ENCODE results near the gene NUCB2. TPM values are rescaled to one million over a fixed set of nuclear protein-coding genes. Genes with fewer than 3 reads are reported as not detected.

NUCB2 gene
- total and polyA plus RNA-seq, 10 of the 15 experiments (the other 5 are each of a cell fraction or from before 2014, with no cell fraction given): 16.0 to 74.1 (median 52.1) TPM

GRCh38 chr11:17333799-17334586, 57.5 kb downstream of the NUCB2 start (continued):
- no peak for TF ChIP-seq CHD2 (IDR thresholded peaks at IDR 0.05; ENCODE audit: borderline replicate concordance, low read depth, low read length)
- TF ChIP-seq HDAC6 (IDR thresholded peaks at IDR 0.05; ENCODE audit: unreplicated experiment): no peak
- TF ChIP-seq ZBTB4 (CRISPR knock-in tag; IDR thresholded peaks at IDR 0.05): no peak
- TF ChIP-seq SUZ12 (IDR thresholded peaks at IDR 0.05; ENCODE audit: unreplicated experiment): no peak
- no peak for TF ChIP-seq NFYA (IDR thresholded peaks at IDR 0.05; ENCODE audit: borderline replicate concordance, low read depth, low read length)
- no peak for TF ChIP-seq USF1 (IDR thresholded peaks at IDR 0.05; ENCODE audit: borderline replicate concordance, extremely low read length, insufficient read depth, low read depth, low read length)

GRCh38 chr11:17343257-17343656, 66.7 kb downstream of the NUCB2 start:
- BruUV-seq (replicated peaks): no TSS peak
- Histone ChIP-seq H3K9me3 (replicated peaks; ENCODE audit: control insufficient read depth, insufficient read depth, low read length) (no peaks in the 10 kb centered on the region), H2AFZ (ENCODE audit: control insufficient read depth, low read depth, low read length) (no peak overlapping the region), H3K79me2 (ENCODE audit: control insufficient read depth, insufficient read depth, low read length) (no peaks in the 10 kb centered on the region), H3K27ac (ENCODE audit: control insufficient read depth, insufficient read depth) (no peak overlapping the region), H3K27me3 (replicated peaks in 1 of 2; ENCODE audit: control insufficient read depth in 2 of 2, insufficient read depth in 2 of 2, low read length in 1 of 2) (no peaks in the 10 kb centered on the region), H3K4me3 (no peak overlapping the region), H4K20me1 (ENCODE audit: control insufficient read depth, insufficient read depth) (no peaks in the 10 kb centered on the region), H3K36me3 (ENCODE audit: control insufficient read depth in 2 of 2, insufficient read depth in 2 of 2, low read length in 1 of 2) (no peaks in the 10 kb centered on the region), H3K9ac (ENCODE audit: control insufficient read depth, insufficient read depth, low read length) (no peak overlapping the region), H3K4me1 (ENCODE audit: control insufficient read depth, insufficient read depth, low read length) (no peaks in the 10 kb centered on the region), H3K4me2 (ENCODE audit: control insufficient read depth, insufficient read depth) (no peak overlapping the region)
- ChIA-PET CTCF (no interaction called here), POLR2A (no interaction called here), RAD21 (ENCODE audit: unreplicated experiment) (no interaction called here), SMC1A (ENCODE audit: uncharacterized antibody, unreplicated experiment) (no interaction called here)
- DNase-seq (ENCODE audit: low read depth, low spot score) (no peak), ATAC-seq (no peak), FAIRE-seq (no peak)
- in situ Hi-C loops (cut with MboI): no loop called here
- no peak for TF ChIP-seq CREM (IDR thresholded peaks at IDR 0.05; ENCODE audit: low read depth)
- no peak for TF ChIP-seq SIX5 (IDR thresholded peaks at IDR 0.05; ENCODE audit: low read depth, low read length, severe bottlenecking)
- intact Hi-C loops (cut with micrococcal nuclease; ENCODE audit: unreplicated experiment): no loop called here
- 100% methylated on average over 2 of the region's 2 CpGs for WGBS (ENCODE audit: insufficient coverage, insufficient replicate concordance, low lambda C conversion rate, missing lambda C conversion rate)

Measured in GM12878 (cell line).